ENCODE measurements around the gene TMEM170A. TPM values are rescaled to one million over a fixed set of nuclear protein-coding genes. Genes with fewer than 3 reads are reported as not detected.

The TMEM170A gene
- total RNA-seq, 1 experiment from 2014 or later = 46.8 TPM

- no peaks in the 10 kb centered on the region for H3K79me1 ChIP-seq (ENCODE audit: insufficient read depth, low read depth, low read length, poor library complexity, severe bottlenecking)
- no peak overlapping the region for H3K27ac ChIP-seq (ENCODE audit: insufficient read length, low read depth, low read length)
- no peaks in the 10 kb centered on the region for H3K4me1 ChIP-seq (ENCODE audit: insufficient read depth, low read length)
- H3K9me3 ChIP-seq (ENCODE audit: control insufficient read depth, low read depth, low read length) = no peaks in the 10 kb centered on the region
- Mint-ChIP-seq H3K27me3 (ENCODE audit: low read depth) (no peaks in the 10 kb centered on the region), H3K4me1 (peaks cover 0 to 15% of the 10 kb centered on the region in 2 experiments; a peak in 2 of 4 replicates), H3K9me3 (no peaks in the 10 kb centered on the region; a peak in 1 of 5 replicates), H3K36me3 (ENCODE audit: insufficient read depth in 1 of 3, low read depth in 3 of 3) (peaks cover 6 to 34% (median 25%) of the 10 kb centered on the region in 3 experiments; a peak in 6 of 7 replicates), H3K4me3 (no peak overlapping the region), H3K27ac (peak overlapping the region; percentile 29 to 88 (median 49); a peak in 3 of 7 replicates)
- H3K79me2 ChIP-seq (ENCODE audit: insufficient read depth, low read length) = no peaks in the 10 kb centered on the region
- H3K4ac ChIP-seq (ENCODE audit: low read depth, low read length) = no peak overlapping the region
- H4K20me1 ChIP-seq (ENCODE audit: control insufficient read depth, insufficient read depth, insufficient read length) = no peaks in the 10 kb centered on the region
- no peak overlapping the region for H4K5ac ChIP-seq (ENCODE audit: insufficient read length, low read depth, low read length)
- H3K9ac ChIP-seq (ENCODE audit: extremely low read depth, insufficient read length, low read length) = no peak overlapping the region
- no peak overlapping the region for H2BK15ac ChIP-seq (ENCODE audit: low read depth, low read length)
- no peak for TF ChIP-seq CTCF (conservative IDR thresholded peaks at IDR 0.05)
- H3K27me3 ChIP-seq (ENCODE audit: insufficient read depth, low read length) = no peaks in the 10 kb centered on the region
- no peak overlapping the region for H2BK12ac ChIP-seq (ENCODE audit: insufficient read length, low read depth, low read length)
- H2AFZ ChIP-seq (ENCODE audit: low read length) = no peak overlapping the region
- H3K18ac ChIP-seq (ENCODE audit: insufficient read length, low read depth, low read length) = no peak overlapping the region
- no peak overlapping the region for H3K56ac ChIP-seq (ENCODE audit: insufficient read length, low read depth, low read length)
- no peak overlapping the region for H3T11ph ChIP-seq (ENCODE audit: low read length)
- no peak overlapping the region for H3K23ac ChIP-seq (ENCODE audit: insufficient read length, low read depth, low read length)
- no peak for DNase-seq
- no peaks in the 10 kb centered on the region for H3K23me2 ChIP-seq (ENCODE audit: insufficient read length, low read depth, low read length, poor library complexity, severe bottlenecking)
- no peak overlapping the region for H3K4me2 ChIP-seq (ENCODE audit: insufficient read depth, insufficient read length, low read length)
- no peak overlapping the region for H2BK5ac ChIP-seq (ENCODE audit: insufficient read length, low read length)
- H4K91ac ChIP-seq (ENCODE audit: insufficient read length, low read depth, low read length) = no peak overlapping the region
- no peak overlapping the region for H2BK120ac ChIP-seq (ENCODE audit: low read depth, low read length, poor library complexity, severe bottlenecking)
- no peak overlapping the region for H2AK5ac ChIP-seq (ENCODE audit: insufficient read length, low read length)
- H3K14ac ChIP-seq (ENCODE audit: insufficient read depth, low read length) = no peak overlapping the region
- no CpG with 5 or more reads among the region's 9 CpGs for WGBS (ENCODE audit: extremely low coverage, insufficient read length, low lambda C conversion rate)
- H4K8ac ChIP-seq (replicated peaks; ENCODE audit: insufficient read length, low read depth, low read length) = no peak overlapping the region
- no peak overlapping the region for H2BK20ac ChIP-seq (ENCODE audit: low read depth, low read length, poor library complexity, severe bottlenecking)
Measured at GRCh38 chr16:75486014-75486675, 21.7 kb upstream of the TMEM170A start.

Data from H9 (cell line).